ENCODE results near the gene ALS2.

- TF ChIP-seq GABPA (IDR thresholded peaks at IDR 0.05 in 1 of 2, conservative IDR thresholded peaks at IDR 0.05 in 1 of 2) = no peak
- TF ChIP-seq, protein P1, sequence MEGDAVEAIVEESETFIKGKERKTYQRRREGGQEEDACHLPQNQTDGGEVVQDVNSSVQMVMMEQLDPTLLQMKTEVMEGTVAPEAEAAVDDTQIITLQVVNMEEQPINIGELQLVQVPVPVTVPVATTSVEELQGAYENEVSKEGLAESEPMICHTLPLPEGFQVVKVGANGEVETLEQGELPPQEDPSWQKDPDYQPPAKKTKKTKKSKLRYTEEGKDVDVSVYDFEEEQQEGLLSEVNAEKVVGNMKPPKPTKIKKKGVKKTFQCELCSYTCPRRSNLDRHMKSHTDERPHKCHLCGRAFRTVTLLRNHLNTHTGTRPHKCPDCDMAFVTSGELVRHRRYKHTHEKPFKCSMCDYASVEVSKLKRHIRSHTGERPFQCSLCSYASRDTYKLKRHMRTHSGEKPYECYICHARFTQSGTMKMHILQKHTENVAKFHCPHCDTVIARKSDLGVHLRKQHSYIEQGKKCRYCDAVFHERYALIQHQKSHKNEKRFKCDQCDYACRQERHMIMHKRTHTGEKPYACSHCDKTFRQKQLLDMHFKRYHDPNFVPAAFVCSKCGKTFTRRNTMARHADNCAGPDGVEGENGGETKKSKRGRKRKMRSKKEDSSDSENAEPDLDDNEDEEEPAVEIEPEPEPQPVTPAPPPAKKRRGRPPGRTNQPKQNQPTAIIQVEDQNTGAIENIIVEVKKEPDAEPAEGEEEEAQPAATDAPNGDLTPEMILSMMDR (IDR thresholded peaks at IDR 0.05; ENCODE audit: low read depth, low read length, missing input control) = no peak
- TF ChIP-seq RAD21 (IDR thresholded peaks at IDR 0.05) = no peak
- TF ChIP-seq REST (IDR thresholded peaks at IDR 0.05) = no peak
- no peak for TF ChIP-seq FOXA2 (IDR thresholded peaks at IDR 0.05)
- TF ChIP-seq, protein P2, sequence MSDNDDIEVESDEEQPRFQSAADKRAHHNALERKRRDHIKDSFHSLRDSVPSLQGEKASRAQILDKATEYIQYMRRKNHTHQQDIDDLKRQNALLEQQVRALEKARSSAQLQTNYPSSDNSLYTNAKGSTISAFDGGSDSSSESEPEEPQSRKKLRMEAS (IDR thresholded peaks at IDR 0.05) = no peak
- no peak for TF ChIP-seq SP1 (IDR thresholded peaks at IDR 0.05)
- TF ChIP-seq YY1 (IDR thresholded peaks at IDR 0.05) = no peak
These were observed 107.2 kb downstream of the ALS2 start for GRCh38 chr2:201673546-201673945.
